HL-60 (cell line): ENCODE measurements around the gene AGRN.

Experiments
- DNase-seq, 2 experiments: peaks; one replicate each; pipeline ENCODE4 v3.0.0-alpha.2; 2010 to 2020; ENCODE audit warnings: low read depth in 1 of 2, low spot score in 1 of 2
- H3K27ac ChIP-seq: fragments of 250-450 bp; sonication (Bioruptor Pico); replicated peaks from 2 replicates; pipeline ENCODE4 v1.5.1; 2020; ENCODE audit warnings: mild to moderate bottlenecking, moderate library complexity
- H3K27me3 ChIP-seq: fragments of 250-450 bp; sonication (Bioruptor Pico); 2 replicates; pipeline ENCODE4 v1.5.1; 2021; ENCODE audit warnings: mild to moderate bottlenecking, moderate library complexity; ENCODE audit not compliant: insufficient read depth, poor library complexity, severe bottlenecking
- H3K4me3 ChIP-seq: replicated peaks from 2 replicates; pipeline ENCODE4 v1.5.1; 2011; ENCODE audit warnings: mild to moderate bottlenecking, control low read depth, low read length; ENCODE audit not compliant: insufficient read depth
- GABPA ChIP-seq: IDR thresholded peaks from 2 replicates; pipeline ENCODE4 v1.6.1; 2012; ENCODE audit warnings: low read depth
- POLR2AphosphoS5 ChIP-seq: IDR thresholded peaks from 2 replicates; pipeline ENCODE4 v1.6.1; 2012; ENCODE audit warnings: low read depth
- SPI1 ChIP-seq: IDR thresholded peaks from 2 replicates; pipeline ENCODE4 v1.6.1; 2012; ENCODE audit warnings: low read depth, mild to moderate bottlenecking, borderline replicate concordance
- TF ChIP-seq, protein P1 (sequence below): IDR thresholded peaks from one replicate; pipeline ENCODE4 v1.5.1; 2011; ENCODE audit warnings: low read length, control low read depth, inconsistent platforms; ENCODE audit not compliant: insufficient read depth
- TF ChIP-seq, protein P2 (sequence below): IDR thresholded peaks from 2 replicates; pipeline ENCODE4 v1.6.1; 2012; ENCODE audit warnings: low read depth; ENCODE audit not compliant: insufficient replicate concordance

The AGRN gene

DNA sequence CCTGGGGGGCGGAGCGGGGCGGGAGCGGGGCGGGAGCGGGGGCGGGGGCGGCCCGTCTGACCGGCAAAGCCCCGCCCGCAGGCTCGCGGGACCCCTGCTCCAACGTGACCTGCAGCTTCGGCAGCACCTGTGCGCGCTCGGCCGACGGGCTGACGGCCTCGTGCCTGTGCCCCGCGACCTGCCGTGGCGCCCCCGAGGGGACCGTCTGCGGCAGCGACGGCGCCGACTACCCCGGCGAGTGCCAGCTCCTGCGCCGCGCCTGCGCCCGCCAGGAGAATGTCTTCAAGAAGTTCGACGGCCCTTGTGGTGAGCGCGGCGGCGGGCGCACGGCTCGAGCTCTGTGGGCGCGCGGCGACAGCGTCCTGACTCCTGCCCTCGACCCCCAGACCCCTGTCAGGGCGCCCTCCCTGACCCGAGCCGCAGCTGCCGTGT is 21.2 kb downstream of the AGRN start:
- peaks cover 10% of the 10 kb centered on the region for H3K27me3 ChIP-seq
- H3K4me3 ChIP-seq: no peak overlapping the region
- no peak for DNase-seq
- no peak overlapping the region for H3K27ac ChIP-seq
- no peak for TF ChIP-seq POLR2AphosphoS5
- TF ChIP-seq SPI1: no peak
- TF ChIP-seq, protein P1, sequence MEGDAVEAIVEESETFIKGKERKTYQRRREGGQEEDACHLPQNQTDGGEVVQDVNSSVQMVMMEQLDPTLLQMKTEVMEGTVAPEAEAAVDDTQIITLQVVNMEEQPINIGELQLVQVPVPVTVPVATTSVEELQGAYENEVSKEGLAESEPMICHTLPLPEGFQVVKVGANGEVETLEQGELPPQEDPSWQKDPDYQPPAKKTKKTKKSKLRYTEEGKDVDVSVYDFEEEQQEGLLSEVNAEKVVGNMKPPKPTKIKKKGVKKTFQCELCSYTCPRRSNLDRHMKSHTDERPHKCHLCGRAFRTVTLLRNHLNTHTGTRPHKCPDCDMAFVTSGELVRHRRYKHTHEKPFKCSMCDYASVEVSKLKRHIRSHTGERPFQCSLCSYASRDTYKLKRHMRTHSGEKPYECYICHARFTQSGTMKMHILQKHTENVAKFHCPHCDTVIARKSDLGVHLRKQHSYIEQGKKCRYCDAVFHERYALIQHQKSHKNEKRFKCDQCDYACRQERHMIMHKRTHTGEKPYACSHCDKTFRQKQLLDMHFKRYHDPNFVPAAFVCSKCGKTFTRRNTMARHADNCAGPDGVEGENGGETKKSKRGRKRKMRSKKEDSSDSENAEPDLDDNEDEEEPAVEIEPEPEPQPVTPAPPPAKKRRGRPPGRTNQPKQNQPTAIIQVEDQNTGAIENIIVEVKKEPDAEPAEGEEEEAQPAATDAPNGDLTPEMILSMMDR: no peak
- TF ChIP-seq GABPA: no peak
- TF ChIP-seq, protein P2, sequence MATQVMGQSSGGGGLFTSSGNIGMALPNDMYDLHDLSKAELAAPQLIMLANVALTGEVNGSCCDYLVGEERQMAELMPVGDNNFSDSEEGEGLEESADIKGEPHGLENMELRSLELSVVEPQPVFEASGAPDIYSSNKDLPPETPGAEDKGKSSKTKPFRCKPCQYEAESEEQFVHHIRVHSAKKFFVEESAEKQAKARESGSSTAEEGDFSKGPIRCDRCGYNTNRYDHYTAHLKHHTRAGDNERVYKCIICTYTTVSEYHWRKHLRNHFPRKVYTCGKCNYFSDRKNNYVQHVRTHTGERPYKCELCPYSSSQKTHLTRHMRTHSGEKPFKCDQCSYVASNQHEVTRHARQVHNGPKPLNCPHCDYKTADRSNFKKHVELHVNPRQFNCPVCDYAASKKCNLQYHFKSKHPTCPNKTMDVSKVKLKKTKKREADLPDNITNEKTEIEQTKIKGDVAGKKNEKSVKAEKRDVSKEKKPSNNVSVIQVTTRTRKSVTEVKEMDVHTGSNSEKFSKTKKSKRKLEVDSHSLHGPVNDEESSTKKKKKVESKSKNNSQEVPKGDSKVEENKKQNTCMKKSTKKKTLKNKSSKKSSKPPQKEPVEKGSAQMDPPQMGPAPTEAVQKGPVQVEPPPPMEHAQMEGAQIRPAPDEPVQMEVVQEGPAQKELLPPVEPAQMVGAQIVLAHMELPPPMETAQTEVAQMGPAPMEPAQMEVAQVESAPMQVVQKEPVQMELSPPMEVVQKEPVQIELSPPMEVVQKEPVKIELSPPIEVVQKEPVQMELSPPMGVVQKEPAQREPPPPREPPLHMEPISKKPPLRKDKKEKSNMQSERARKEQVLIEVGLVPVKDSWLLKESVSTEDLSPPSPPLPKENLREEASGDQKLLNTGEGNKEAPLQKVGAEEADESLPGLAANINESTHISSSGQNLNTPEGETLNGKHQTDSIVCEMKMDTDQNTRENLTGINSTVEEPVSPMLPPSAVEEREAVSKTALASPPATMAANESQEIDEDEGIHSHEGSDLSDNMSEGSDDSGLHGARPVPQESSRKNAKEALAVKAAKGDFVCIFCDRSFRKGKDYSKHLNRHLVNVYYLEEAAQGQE: no peak

DNA sequence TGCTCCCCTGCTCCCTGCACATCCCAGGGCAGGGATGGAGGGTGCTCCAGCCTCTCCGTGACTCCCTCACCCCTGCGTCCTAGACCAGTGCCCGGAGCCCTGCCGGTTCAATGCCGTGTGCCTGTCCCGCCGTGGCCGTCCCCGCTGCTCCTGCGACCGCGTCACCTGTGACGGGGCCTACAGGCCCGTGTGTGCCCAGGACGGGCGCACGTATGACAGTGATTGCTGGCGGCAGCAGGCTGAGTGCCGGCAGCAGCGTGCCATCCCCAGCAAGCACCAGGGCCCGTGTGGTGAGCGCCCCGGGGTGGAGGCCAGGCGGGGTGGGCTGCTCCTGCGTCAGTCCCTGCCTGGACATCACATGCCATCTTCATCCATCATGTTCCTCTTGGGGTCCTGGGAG is 22.0 kb downstream of the AGRN start:
- DNase-seq: no peak
- TF ChIP-seq, protein P1: no peak
- no peak for TF ChIP-seq GABPA
- TF ChIP-seq POLR2AphosphoS5: no peak
- TF ChIP-seq, protein P2: no peak
- no peak for TF ChIP-seq SPI1
- Histone ChIP-seq H3K27me3 (peaks cover 10% of the 10 kb centered on the region), H3K4me3 (no peak overlapping the region), H3K27ac (no peak overlapping the region)

DNA sequence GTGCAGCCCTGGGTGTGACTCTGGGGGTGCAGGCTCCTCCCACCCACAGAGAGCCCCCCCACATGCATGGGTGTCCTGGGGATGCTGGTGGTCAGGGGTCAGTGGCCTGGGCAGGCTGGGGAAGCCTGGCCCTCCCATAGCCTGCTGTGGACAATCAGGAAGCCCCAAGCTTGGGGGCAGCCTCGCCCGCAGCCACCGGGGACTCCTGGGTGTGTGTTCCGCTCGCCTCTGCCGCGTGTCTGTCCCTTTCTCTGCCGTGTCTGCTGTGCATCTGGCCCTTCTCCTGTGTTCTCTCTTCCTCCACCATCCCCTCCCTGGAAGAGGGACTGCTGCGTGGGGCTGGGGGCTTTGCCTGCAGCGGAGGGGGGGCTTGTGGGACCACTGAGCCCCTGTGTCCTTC is 22.9 kb downstream of the AGRN start:
- peaks cover 10% of the 10 kb centered on the region for H3K27me3 ChIP-seq
- TF ChIP-seq GABPA (no peak), POLR2AphosphoS5 (no peak), SPI1 (no peak)
- TF ChIP-seq, protein P1: no peak
- TF ChIP-seq, protein P2: no peak
- no peak for DNase-seq
- H3K4me3 ChIP-seq: no peak overlapping the region
- H3K27ac ChIP-seq: no peak overlapping the region
